HG02588 (cell line): ENCODE data around the gene UBXN11.
"Not testable (repeated sequence)": the region's sequence is repeated elsewhere in the genome, so short reads cannot be mapped to it uniquely, and the experiment has no call there.

Source experiments
- ATAC-seq: cut with Tn5 transposase; IDR thresholded peaks from one replicate; pipeline ENCODE4 v1.9.1; 2021; ENCODE audit warnings: mild to moderate bottlenecking, moderate library complexity; ENCODE audit not compliant: unreplicated experiment

UBXN11 gene

DNA sequence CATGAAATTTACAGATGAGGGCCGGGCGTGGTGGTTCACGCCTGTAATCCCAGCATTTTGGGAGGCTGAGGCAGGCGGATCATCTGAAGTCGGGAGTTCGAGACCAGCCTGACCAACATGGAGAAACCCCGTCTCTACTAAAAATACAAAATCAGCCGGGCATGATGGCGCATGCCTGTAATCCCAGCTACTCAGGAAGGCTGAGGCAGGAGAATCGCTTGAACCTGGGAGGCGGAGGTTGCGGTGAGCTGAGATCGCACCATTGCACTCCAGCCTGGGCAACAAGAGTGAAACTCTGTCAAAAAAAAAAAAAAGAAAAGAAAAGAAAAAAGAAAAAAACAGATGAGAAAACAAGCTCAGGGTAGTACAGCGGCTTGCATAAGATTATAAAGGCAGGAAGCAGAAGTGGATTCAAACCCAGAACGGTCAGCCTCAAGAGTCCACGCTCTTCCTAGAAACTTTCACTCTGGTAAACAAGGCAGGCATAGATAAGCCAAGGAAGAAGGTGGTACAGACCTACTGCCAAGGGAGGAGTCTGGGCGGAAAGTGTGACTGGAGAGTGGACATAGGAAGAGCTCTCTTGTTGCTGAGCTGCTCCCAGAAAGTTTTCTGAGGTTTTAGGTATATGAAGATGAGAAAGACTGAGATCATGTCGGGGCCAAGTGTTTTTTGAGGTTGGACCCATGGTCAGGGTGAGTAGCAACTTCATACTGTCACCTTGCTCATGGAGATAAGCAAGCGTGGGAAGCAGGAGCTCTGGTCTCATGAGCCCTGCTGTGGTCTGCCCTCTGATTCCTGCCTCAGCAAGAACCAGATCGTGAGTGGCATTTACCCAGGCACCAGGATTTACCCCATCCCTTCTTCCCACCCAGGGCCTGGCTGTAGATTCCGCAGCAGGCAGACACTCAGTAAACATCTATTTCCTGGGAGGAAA, 1.8 kb upstream of the UBXN11 start:
- not testable (repeated sequence) for ATAC-seq

- ATAC-seq: no peak
Observed at GRCh38 chr1:26307363-26307781, 936 bp upstream of the UBXN11 start.

GRCh38 chr1:26305667-26306289, 658 bp downstream of the UBXN11 start:
- ATAC-seq: peak; percentile 7

- ATAC-seq: no peak
Observed at GRCh38 chr1:26302733-26303405, 3.6 kb downstream of the UBXN11 start.

DNA sequence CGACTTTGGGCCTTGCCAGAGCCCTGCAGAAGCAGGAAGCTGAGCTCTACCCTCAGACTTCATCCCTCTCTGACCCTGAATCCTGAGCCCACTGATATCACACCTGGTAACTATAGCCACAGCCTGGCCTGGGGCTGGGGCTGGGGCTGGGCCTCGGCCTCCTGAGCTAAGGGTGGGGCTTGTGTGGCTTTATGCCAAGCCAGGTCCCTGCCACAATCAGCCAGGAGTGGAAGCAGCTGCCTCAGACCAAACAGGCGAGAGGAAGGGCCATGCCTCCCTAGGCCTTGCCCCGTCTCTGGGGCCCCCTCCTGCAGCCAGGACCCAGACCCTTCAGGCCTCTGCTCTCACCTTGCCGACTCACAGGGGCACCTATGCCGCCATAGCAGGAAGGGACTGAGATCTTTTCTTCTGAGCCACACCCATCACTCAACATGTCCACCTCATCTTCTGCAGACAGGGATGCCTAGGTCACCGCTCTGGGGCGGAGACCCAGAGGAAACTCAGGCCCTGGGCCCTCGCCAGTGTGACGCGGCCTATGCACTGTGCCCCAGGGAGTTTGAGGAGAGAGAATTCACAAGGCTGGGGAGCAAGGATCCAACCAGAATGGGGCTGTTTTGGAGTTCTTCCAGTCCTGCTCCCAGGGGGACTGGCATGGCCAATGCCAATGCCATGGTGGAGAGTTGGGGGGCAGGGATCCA, 5.7 kb downstream of the UBXN11 start:
- ATAC-seq: no peak

- no peak for ATAC-seq
Observed at GRCh38 chr1:26297791-26298124, 8.7 kb downstream of the UBXN11 start.

DNA sequence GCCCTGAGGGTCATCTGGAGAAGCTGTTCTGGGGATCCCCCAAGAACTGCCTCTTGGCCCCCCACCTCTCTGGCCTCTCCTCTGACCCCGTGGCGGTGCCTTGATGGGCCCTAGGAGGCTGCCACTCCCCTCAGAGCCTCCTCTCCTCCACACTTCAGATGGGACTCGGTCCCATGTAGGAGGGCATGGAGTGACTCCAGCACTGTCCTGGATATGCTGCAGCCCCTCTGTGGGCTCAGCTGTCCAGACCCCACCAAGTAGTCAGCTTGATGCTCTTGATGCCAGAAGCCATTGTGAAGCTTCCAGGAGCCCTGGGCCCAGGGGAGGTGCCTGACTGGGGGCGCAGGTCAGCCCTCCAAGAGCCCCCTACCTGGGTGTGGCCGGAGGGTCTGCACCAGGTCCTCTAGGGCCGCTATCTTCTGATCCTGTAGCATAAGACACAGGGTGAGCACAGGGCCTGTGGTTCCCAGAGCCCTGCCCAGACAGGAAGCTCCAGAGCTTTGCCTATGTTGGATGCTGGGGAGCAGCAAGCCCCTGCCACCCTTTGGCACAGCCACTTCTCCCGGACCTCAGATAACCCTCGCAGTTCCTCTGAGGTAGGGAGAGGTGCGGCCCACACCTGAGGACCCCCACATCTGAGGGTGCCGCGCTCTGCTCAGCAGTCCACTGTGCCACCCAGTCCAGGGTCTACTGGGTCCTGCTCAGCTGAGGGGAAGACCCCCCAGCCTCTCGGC, 9.2 kb downstream of the UBXN11 start:
- ATAC-seq: no peak

GRCh38 chr1:26296340-26297056, 9.9 kb downstream of the UBXN11 start:
- no peak for ATAC-seq

DNA sequence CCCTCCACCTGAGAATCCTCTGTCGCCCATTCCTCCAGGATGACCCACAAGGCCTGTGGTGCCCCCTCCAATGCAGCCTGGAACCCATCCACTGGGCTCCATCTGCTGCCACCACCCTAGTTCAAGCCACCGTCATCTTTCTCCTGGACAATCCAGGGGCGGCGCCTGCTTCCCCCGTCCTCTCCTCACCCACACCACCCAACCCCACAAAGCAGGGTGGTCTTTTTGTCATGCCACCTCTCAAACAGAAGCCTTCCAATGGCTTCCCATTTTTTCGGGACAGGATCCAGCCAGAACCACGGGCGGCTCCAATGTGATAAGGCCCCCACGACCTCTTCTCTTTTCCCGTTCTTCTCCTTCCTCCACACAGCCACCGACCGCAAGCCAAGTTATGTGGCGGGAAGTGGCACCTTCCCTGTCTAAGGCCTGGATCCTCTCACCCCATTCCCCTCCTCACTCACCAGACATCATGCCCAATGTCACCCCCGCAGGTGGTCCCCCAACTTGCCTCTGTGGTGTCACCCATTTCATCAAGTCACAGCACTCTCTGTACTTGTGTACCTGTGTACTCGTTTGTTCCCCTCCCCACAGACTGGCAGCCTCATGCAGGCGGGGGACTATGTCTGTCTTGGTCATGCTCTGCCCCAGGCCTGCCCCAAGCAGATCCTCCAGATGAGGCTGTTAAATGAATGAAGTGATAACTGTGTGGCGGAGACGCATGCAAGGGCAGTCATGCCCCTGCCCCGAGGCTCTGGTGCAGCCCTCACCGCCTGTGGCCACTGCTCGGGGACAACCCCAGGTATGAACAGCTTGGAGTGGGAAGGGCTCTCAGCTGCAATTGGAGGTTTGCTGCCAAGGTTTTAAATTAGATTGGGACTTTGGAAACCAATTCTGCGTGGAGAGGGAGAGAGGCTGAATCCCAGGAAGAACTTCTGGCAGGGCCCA, 11.0 kb downstream of the UBXN11 start:
- no peak for ATAC-seq

- no peak for ATAC-seq
Observed at GRCh38 chr1:26293911-26294463, 12.4 kb downstream of the UBXN11 start.

GRCh38 chr1:26292735-26293134, 13.7 kb downstream of the UBXN11 start:
- ATAC-seq: not testable (repeated sequence)

- no peak for ATAC-seq
Observed at GRCh38 chr1:26291939-26292338, 14.5 kb downstream of the UBXN11 start.

- ATAC-seq: no peak
Observed at GRCh38 chr1:26291433-26291832, 15.0 kb downstream of the UBXN11 start.

DNA sequence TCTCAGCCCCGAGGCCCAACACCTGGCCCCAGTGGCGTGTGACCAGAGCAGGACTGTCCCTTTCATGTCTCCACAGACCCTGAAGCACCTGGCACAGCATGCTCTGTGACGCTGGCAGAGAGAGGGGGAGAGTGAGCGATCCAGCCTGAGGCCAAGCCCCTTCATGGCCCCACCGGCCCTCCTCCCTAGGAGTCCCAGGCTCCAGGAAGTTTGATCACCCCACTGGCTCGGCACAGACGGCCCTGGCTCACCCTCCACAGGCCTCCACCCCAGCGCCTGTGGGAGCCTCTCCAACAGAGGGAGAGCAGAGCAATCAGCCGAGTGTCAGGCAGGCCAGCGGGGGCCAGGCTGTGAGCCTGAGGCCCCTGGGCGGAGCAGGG, 15.6 kb downstream of the UBXN11 start:
- no peak for ATAC-seq

DNA sequence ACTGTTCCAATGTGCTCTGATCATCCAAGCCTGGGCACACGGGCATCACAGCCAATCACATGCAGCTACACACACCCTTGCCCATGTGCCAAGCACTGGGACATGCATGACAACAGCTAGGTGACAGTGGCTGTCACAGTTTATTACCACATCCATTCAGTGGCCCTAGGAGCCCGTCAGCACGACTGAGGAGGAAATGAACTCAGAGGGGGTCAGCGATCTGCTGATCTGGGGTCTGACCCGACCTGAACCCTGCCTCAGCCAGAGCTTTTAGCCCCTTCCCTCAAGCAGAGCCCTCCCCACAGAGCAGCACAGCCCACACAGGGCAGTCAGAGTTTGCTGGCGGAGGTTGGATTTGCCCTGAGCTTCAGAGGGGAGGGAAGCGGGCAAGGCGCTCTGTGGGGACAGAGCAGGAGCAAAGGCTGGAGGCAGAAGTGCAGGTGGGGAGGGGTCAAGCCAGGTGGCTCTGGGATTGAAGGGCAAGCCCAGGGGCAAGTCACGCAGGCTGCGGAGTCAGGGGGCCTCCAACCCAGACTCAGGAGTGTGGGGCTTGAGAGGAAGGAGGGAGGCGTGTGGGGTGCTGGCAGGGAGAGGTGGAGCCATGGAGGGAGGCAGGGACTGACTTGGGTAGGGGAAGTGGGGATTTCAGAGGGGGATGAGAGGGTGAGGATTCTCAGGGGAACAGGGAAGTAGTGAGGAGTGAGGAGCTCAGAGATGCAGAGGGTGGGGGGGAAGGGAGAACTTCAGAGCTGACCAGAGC, 16.1 kb downstream of the UBXN11 start:
- ATAC-seq: no peak

DNA sequence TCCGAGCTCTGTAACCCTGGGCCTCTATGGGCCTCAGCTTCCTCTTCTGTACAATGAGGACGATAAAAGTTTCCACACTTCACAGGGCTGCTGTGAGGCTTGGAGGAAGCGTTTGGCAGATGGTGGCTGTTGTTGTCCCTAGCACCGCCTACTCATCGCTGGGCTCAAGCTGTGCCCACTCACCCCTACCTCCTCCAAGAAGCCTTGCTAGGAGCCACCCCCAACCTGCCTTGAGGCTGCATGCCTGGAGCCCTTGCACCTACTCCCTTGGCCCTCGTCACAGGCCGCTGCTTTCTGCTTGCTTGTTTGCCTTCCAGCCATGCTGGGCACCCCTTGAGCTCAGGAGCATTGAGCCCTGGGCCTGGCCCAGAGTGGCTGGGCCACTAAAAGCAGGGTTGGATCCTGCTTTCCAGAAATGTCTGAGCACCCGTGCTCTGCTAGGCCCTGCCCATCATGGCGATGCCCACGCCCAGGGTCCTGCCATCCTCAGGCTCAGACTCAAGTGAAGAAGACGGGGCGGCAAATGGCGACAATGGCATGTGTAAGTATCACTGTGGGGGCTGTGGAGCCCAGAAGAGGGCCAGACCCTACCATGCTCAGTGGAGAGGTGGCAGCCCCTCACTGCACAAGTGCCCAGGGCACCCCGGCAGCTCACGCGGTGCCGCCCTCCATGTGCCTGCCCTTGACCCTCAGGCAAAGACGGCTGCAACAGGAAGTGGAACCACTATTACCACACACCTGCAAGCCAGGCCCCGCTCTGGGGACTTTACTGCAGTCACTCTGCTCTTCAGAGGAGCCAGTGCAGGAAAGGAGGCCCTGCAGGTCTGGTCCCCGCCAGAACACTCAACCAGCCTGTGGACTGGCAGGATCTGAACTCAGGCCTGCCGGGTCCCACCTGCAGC, 17.0 kb downstream of the UBXN11 start:
- no peak for ATAC-seq
